HG03520 (cell line): ENCODE measurements around the gene CENPT.
A peak's percentile ranks its signal among the peaks of the same experiment; 100 is the strongest.
"Not testable (repeated sequence)": the region's sequence is repeated elsewhere in the genome, so short reads cannot be mapped to it uniquely, and the experiment has no call there.

ENCODE experiments used
- ATAC-seq: cut with Tn5 transposase; IDR thresholded peaks from one replicate; pipeline ENCODE4 v1.9.1; 2021; ENCODE audit warnings: mild to moderate bottlenecking, moderate library complexity; ENCODE audit not compliant: unreplicated experiment

CENPT gene

DNA sequence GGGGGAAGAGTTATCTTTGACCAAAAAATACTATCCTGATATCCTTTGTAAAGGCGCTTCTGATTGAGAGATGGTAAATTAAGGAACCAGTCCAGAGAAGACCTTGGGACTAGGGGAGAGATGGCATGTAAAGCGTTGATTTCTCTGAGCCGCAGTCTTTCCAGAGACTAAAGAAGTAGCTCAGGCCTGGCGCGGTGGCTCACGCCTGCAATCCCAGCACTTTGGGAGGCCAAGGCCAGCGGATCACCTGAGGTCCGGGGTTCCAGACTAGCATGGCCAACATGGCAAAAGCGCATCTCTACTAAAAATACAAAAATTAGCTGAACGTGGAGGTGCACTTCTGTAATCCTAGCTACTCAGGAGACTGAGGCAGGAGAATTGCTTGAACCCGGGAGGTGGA, 625 bp upstream of the CENPT start:
- no peak for ATAC-seq

DNA sequence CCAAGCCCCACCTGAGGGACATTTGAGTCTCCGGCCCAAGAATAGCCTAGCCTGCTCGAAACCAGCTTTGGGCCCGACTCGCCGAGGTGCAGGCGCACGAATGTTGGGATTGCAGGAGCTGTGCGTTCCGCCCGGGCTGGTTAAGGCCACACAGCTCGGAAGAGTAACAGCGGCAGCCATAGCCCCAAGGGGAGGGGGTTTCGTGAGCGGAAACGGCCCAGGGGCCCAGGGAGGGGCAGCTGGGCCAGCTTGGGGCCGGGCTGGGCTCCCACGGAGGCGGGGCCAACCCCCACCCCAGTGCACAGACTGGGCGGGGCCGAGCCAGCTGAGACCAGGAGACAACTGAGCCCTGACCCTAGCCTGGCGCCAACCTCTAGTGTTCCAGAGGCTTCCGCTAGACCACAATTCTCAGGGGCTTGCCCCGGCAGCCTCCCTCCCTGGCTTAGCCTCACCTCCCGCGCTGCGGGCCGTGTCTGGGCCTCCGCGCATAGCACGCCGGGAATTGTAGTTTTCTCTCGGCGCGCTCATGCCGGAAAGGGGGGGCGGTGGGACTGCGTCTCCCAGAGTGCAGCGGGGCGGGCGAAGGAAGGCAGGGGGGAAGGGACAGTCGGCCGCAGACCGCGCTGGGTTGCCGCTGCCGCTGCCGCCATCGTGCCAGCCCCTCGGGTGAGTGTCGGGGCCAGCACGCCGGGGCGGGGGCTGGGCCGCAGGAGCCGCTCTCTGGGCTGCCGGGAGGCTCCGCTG, 1.0 kb downstream of the CENPT start, which contains the start of gene NUTF2:
NUTF2 (plus strand) TSS at position 614 of the 744 bp plus-strand sequence. CDS start 18,198 bp downstream, outside the sequence.
- peak; percentile 49 for ATAC-seq

DNA sequence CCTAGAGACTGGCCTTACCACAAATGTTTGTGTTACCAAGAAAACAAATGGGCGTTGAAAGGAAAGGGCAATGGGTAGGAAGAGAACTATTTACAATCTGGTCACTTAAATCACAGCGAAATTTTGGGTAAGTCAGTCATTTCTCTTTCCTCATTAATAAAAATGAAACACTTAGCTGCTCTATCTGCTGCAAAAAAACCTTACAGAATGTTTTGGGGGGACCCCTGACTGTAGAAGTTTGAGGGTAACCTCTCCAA, 1.5 kb downstream of the CENPT start:
- no peak for ATAC-seq

DNA sequence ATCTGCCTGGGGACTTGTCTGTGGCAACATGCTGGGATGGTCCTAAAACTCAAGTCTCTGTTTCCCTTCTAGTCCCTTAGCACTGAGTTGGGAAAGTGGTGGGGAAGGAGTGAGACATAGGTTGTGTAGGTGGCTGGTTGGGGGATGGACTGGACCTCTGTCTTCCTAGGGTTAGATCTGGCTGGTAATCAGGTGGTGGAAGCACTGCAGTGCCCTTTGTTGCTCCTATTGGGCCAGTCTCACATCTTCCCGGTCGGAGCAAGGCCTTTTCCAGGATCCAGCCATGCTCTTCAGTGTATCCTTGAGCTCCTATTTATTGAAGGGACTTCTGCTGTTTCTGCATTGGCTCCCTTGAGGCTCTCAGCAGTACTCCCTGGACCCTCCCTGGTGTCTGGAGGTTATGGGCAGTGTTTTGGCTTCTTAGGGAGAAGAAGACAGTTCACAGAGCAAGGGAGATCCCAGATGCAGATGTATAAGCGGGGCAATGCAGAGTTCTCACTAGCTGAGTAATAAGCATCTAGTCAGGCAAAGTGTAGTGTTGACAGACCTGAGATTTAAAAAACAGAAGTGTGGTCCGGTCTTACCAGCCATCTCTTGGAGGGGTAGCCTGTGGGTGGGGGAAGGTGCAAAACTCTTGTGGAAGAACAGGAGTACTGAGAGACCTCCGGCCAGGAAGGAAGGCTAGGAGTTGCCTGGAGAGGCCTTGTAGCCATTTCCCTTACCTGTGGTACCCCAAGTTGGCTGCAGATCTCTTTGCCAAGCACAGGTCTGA, 2.0 kb downstream of the CENPT start:
- no peak for ATAC-seq

DNA sequence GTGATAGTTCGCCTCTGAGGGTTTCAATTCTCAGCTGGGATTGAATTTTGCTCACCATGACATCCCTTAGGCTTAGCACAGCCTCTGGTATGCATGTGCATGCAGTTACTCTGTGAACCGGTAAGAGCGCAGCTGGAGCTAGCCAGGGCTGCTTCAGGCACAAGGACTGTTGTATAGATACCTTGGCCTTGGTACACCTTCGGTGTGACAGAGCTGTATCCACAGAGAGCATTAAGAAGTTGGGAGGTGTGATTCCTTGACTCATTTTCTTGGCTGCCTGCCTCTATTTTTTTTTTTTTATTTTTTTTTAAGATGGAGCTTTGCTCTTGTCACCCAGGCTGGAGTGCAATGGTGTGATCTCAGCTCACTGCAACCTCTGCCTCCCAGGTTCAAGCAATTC, 3.0 kb downstream of the CENPT start:
- no peak for ATAC-seq

DNA sequence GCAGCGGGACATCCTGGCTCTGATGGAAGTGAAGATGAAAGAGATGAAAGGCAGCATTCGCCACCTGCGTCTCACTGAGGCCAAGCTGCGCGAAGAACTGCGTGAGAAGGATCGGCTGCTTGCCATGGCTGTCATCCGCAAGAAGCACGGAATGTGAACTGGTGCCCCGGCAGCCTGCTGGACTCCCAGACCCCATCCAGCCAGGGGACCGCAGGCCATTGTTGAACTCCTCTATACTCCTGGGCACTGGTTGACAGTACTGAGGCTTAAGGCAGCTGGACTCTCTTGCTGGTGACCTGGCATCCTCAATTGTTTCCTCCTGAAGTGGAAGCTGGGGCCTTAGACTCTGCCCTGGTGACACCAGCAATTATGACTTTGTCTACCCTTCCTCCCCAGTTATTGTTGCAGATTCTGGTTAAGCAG, 4.1 kb downstream of the CENPT start:
- ATAC-seq = no peak

DNA sequence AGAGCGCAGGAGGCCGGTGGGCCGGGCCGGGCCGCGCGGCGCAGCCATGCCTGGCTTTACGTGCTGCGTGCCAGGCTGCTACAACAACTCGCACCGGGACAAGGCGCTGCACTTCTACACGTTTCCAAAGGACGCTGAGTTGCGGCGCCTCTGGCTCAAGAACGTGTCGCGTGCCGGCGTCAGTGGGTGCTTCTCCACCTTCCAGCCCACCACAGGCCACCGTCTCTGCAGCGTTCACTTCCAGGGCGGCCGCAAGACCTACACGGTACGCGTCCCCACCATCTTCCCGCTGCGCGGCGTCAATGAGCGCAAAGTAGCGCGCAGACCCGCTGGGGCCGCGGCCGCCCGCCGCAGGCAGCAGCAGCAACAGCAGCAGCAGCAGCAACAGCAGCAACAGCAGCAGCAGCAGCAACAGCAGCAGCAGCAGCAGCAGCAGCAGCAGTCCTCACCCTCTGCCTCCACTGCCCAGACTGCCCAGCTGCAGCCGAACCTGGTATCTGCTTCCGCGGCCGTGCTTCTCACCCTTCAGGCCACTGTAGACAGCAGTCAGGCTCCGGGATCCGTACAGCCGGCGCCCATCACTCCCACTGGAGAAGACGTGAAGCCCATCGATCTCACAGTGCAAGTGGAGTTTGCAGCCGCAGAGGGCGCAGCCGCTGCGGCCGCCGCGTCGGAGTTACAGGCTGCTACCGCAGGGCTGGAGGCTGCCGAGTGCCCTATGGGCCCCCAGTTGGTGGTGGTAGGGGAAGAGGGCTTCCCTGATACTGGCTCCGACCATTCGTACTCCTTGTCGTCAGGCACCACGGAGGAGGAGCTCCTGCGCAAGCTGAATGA, 4.8 kb downstream of the CENPT start:
- peak; percentile 5 for ATAC-seq

DNA sequence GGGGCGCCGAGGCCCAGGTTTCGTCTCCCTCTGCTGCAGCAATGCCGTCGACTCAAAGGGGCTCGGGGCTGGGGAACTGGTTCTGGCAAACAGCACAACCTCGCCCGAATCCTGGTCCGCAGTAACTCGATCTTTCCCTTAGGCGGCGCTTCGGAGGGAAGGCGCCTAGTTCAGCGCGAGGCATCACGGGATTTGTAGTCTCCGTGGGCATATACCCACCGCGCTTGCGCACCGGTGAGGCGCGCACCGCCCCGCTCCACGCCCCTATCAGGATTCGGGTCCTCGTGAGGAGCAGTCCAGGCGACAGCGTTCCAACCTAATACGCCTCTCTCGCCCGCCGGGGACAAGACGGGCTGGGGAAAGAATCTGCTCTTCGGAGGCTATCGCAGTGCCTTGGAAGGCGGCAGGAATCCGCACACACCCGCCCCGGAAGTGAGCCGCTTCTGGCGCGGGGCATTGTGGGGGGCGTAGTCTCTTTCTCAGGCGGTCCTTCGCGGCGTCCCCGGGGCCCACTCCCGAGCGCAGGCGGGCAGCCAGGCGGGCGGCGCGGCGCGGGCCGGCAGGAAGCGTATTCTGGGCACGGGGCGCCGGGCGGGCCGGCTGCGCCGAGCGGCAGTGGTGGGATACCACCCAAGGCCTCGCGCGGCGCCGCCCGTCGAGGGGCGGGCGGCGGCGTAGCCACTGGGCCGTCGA, 5.5 kb downstream of the CENPT start, which contains the start of gene THAP11:
THAP11 (plus strand) TSS at position 505 of the 693 bp plus-strand sequence. CDS start 235 bp downstream, outside the sequence.
- peak; percentile 40 for ATAC-seq

DNA sequence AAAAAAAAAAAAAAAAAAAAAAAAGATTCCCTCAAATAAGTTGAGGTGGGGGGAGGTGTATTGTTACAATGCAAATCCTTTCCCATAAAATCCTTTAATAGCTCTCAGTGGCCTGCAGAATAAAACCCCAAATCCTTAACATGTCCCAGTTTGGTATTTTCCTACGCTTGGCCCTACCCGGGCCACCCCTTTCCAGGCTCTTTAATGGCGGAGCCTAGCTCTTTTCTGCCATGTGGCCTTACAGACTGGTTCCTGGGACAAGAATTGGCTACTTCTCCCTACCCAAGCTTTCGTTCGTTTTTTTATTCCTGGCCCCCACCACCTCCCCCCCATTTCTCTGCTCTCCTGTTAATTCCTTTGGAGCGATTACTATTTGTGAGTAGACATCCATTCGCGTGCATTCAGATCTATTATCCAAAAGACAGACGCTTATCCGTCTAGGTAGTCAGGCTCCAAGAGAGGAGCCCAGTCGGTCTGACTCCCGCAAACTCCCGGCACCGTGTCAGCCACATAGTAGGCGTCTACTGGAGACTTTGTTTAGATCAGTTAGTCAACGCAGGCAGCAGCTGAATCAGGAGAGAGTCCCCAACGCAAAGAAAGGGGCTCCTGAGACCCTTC, 6.2 kb downstream of the CENPT start:
- no peak for ATAC-seq

DNA sequence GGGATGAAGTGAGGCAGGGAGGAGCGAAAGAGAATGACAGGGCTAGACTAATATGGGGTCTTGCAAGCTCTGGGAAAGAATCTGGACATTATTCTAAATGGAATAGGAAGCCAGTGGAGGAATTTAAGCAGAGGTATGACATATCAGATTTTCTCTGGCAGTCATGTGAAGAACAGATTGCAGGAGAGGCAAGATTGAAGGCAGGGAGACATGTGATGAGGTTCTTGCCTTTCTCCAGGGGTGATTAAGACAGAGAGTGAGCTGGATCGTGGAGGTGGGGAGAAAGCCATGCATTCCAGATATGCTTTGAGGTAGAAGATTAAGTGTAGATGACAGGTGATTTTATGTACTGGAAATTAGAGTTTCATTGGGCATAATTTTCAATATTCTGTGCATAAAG, 9.7 kb downstream of the CENPT start:
- ATAC-seq = no peak

DNA sequence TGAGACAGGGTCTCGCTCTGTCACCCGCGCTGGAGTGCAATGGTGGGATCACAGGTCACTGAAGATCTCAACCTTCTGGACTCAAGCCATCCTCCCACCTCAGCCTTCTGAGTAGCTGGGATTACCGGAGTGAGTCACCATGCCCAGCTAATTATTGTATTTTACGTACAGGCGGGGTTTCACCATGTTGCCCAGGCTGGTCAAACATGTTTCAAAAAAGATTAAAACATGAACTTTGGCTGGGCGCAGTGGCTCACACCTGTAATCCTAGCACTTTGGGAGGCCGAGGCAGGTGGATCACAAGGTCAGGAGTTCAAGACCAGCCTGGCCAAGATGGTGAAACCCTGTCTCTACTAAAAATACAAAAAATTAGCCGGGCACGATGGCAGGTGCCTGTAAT, 10.3 kb downstream of the CENPT start:
- not testable (repeated sequence) for ATAC-seq

DNA sequence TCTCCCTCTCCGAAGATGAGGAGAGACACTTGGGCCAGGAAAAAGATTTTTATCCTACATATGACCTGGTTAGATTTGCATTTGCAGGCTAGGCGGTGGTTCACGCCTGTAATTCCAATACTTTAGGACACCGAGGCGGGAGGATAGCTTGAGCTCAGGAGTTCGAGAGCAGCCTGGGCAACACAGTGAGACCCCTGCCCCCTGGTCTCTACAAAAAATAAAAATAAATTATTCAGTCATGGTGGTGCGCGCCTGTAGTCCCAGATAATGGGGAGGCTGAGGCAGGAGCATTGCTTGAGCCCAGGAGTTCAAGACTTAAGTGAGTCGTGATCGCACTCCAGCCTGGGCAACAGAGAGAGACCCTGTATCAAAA, 13.3 kb downstream of the CENPT start:
- ATAC-seq = no peak

DNA sequence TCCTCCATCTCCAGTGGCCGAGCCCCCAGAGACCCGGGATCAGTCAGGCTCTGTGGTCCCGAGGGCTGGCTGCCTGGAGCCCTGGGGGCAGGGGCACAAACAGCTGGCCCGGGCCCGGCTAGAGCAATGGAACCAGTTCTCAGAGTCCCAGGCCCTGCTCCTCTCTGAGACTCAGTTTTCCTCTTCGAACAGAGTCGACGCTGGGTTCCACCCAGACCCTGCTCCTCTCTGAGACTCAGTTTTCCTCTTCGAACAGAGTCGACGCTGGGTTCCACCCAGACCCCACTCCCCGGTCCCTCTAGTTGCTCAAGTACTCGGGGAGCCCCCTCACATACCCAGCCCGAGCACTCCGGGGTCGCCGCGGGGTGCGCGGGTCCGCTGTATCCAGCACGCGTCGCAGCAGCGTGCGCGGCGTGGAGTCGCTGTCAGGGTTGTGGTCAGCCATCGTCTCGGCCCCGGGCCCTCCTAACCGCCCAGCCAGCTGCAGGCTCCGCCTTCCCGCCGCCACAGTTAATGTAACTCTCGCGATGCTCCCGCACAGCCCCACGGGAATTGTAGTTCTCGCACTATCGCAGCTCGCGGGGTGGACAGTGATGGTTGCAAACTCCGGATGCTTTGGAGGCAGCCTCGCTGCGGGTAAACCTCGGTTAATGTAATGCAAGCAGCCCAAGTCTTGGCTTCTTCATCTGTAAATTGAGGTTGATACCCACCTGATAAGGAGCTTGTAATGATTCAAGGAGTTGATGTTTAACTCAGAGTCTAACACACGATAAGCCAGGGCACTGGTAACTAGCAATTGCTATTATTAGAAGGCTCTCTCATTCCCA, 13.9 kb downstream of the CENPT start:
- peak; percentile 79 for ATAC-seq

DNA sequence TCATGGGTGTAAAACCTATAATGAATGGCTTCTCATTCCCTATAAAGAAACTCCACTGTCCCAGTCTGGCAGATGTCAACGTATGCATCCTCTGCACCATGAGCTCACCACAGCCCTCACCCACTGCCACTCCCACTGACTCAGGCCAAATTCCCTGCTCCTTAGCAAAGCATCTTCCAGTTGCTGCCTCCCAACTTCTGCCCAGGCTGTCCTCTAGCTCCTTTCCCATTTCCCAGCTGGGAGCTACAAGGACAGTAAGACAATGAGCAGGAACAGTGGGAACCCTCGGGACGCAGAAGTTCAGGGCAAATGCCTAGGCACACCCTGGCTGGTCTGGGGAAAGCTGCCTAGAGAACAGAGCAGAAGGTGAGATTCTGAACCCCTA, 14.5 kb downstream of the CENPT start:
- ATAC-seq = no peak

DNA sequence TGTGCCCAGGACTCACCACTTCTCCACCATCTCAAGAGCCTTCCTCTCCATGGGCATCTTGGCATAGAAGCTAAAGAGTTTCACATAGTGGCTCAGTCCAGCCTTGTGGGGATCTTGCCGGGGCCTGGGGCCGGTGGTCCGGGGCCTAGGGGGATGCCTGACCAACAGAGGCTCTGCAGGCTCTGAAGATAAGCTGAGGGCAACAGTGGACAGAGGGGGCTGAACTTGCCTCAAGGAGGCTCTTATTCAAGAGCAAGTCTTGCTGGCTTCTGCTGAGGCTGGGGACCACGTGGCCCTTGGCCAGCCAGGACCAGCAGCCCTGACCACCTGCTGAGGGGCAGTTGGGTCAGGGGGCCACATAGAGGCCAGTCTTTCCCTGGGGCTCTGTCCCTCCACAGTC, 18.8 kb downstream of the CENPT start:
- no peak for ATAC-seq

DNA sequence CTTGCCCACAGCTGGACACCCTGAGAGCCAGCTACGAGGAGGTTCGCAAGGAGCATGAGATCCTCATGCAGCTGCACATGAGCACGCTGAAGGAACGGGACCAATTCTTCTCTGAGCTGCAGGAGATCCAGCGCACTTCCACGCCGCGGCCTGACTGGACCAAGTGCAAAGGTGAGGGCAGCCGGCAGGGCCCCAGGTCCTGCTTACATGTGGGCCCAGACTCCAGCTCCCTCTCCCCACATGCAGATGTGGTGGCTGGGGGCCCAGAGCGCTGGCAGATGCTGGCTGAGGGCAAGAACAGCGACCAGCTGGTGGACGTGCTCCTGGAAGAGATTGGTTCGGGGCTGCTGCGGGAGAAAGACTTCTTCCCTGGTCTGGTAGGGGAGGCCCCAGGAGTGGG, 21.6 kb downstream of the CENPT start:
- ATAC-seq = no peak

DNA sequence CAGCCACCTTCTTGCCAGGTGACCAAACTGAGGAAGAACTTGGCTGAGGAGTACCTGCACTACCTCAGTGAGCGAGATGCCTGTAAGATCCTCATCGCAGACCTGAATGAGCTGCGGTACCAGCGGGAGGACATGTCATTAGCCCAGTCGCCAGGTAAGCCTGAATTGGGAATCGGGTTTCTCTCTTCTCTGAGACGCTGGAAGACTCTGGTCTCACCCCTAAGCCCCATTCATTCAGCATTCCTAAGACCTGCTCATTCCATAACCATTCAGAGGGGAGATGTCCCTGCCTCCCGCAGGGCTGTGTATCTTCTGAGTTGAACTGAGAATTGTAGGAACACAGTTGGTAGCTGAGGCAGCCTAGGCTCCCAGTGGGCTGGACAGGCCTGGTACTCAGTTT, 22.4 kb downstream of the CENPT start:
- no peak for ATAC-seq

DNA sequence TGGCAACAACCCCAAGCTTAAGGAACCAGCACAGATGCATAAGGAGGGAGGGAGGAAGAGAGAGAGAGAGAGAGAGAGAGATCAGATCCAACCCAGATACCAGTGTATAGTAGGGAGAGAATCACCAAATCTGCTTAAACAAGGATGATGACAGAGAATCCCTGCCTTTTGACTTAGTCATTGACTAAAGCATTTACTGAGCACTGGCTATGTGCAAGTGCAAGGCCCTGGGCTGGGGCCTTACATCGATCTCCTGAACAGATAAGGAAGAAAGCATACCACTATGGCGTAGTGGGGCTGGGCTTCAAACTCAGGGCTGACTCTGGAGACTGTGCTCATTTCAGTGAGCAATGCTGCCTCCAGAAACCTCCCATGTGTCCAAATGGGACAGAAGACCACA, 25.0 kb downstream of the CENPT start:
- no peak for ATAC-seq

DNA sequence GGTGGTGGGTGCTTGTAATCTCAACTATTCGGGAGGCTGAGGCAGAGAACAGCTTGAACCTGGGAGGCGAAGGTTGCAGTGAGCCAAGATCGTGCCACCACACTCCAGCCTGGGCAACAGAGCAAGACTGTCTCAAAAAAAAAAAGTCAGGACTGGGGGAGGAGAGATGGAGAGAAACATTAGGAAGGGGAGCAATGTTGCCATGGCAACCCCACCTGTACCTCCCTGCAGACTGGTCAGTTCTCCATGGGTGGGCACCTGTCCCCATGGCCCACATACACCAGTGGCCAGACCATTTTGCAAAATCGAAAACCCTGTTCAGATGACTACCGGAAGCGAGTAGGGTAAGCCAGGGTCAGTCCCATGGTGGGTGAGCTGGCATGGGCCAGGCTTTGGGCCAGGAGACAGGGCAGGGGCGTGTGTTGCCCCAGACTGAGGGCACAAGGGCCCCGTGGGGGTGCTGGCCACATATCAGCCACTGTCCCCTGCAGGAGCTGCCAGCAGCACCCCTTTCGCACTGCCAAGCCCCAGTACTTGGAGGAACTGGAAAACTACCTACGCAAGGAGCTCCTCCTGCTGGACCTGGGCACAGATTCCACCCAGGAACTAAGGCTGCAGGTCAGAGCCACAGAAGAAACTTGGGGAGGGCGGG, 26.8 kb downstream of the CENPT start:
- no peak for ATAC-seq
